ENCODE measurements around the gene NRL. TPM values are rescaled to one million over a fixed set of nuclear protein-coding genes. Genes with fewer than 3 reads are reported as not detected.

The NRL gene
- total RNA-seq, 1 experiment from 2014 or later, result 0.66 TPM

DNA sequence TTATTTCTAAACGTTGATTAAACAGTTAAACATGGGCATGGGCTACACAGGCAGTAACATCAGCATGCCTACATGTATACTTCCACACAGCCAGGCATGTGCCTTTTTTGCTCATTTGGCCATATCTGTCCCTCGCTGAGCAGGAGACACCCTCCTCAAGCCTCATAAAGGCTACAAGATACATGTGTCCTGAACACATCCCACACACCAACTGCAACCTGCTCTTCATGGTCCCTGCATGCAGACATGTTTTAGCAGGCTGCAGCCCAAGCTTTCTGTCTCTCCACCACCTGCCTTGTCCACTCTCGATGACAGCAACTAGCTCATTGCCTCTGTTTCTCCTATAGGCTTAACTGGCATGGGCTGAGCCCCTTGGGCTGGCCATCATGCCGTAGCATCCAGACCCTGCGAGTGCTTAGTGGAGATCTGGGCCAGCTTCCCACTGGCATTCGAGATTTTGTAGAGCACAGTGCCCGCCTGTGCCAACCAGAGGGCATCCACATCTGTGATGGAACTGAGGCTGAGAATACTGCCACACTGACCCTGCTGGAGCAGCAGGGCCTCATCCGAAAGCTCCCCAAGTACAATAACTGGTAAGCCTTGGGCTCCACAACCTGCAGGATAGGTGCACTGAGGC lies 18.1 kb downstream of the NRL start:
- no peak for DNase-seq (ENCODE audit: low read depth, low spot score)
- no peak overlapping the region for H2AFZ ChIP-seq (ENCODE audit: low read depth, low read length, poor library complexity, severe bottlenecking)
- CTCF ChIA-PET, result interaction anchor here (1.4 kb wide), 1 partner anchor 12 kb away, joined by 4 read pairs; no protein-coding TSS in a partner anchor
- H3K9me3 ChIP-seq (ENCODE audit: control insufficient read depth in 1 of 2, insufficient read depth in 1 of 2, low read depth in 1 of 2, low read length in 2 of 2), result no peaks in the 10 kb centered on the region
- no peak overlapping the region for H3K4me3 ChIP-seq (replicated peaks in 1 of 2; ENCODE audit: low read depth in 1 of 2, low read length in 2 of 2)
- H3K4me1 ChIP-seq (ENCODE audit: control insufficient read depth in 1 of 2, insufficient read depth in 2 of 2, low read length in 2 of 2), result peaks cover 15 to 22% of the 10 kb centered on the region in 2 experiments
- TF ChIP-seq, protein P1, sequence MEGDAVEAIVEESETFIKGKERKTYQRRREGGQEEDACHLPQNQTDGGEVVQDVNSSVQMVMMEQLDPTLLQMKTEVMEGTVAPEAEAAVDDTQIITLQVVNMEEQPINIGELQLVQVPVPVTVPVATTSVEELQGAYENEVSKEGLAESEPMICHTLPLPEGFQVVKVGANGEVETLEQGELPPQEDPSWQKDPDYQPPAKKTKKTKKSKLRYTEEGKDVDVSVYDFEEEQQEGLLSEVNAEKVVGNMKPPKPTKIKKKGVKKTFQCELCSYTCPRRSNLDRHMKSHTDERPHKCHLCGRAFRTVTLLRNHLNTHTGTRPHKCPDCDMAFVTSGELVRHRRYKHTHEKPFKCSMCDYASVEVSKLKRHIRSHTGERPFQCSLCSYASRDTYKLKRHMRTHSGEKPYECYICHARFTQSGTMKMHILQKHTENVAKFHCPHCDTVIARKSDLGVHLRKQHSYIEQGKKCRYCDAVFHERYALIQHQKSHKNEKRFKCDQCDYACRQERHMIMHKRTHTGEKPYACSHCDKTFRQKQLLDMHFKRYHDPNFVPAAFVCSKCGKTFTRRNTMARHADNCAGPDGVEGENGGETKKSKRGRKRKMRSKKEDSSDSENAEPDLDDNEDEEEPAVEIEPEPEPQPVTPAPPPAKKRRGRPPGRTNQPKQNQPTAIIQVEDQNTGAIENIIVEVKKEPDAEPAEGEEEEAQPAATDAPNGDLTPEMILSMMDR (IDR thresholded peaks at IDR 0.05 in 2 of 3, conservative IDR thresholded peaks at IDR 0.05 in 1 of 3; ENCODE audit: borderline replicate concordance in 1 of 3, insufficient read depth in 1 of 3, low read depth in 2 of 3, low read length in 2 of 3), result no peak
- TF ChIP-seq, protein P2, sequence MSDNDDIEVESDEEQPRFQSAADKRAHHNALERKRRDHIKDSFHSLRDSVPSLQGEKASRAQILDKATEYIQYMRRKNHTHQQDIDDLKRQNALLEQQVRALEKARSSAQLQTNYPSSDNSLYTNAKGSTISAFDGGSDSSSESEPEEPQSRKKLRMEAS (IDR thresholded peaks at IDR 0.05), result no peak
- TF ChIP-seq EZH2phosphoT487 (IDR thresholded peaks at IDR 0.05; ENCODE audit: borderline replicate concordance) (no peak), YY1 (IDR thresholded peaks at IDR 0.05; ENCODE audit: extremely low read depth, insufficient replicate concordance, low read depth, low read length) (no peak), FOSL1 (IDR thresholded peaks at IDR 0.05; ENCODE audit: low read depth) (no peak), ZNF274 (IDR thresholded peaks at IDR 0.05; ENCODE audit: low read depth, low read length) (no peak), POLR2AphosphoS5 (IDR thresholded peaks at IDR 0.05; ENCODE audit: low read depth, low read length) (no peak; the same call in 1 of the 2 replicates)
- TF ChIP-seq, protein P3, sequence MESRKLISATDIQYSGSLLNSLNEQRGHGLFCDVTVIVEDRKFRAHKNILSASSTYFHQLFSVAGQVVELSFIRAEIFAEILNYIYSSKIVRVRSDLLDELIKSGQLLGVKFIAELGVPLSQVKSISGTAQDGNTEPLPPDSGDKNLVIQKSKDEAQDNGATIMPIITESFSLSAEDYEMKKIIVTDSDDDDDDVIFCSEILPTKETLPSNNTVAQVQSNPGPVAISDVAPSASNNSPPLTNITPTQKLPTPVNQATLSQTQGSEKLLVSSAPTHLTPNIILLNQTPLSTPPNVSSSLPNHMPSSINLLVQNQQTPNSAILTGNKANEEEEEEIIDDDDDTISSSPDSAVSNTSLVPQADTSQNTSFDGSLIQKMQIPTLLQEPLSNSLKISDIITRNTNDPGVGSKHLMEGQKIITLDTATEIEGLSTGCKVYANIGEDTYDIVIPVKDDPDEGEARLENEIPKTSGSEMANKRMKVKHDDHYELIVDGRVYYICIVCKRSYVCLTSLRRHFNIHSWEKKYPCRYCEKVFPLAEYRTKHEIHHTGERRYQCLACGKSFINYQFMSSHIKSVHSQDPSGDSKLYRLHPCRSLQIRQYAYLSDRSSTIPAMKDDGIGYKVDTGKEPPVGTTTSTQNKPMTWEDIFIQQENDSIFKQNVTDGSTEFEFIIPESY (IDR thresholded peaks at IDR 0.05; ENCODE audit: extremely low read depth, insufficient replicate concordance, low read length), result no peak
- H3K79me2 ChIP-seq (ENCODE audit: insufficient read depth, low read length), result peaks cover 7% of the 10 kb centered on the region; the same call in 1 of the 2 replicates
- BruUV-seq (replicated peaks), result no TSS peak
- H4K20me1 ChIP-seq (ENCODE audit: insufficient read depth), result no peaks in the 10 kb centered on the region
- no peak overlapping the region for H3K9ac ChIP-seq (ENCODE audit: low read length)
- H3K9me2 ChIP-seq (ENCODE audit: insufficient read depth), result no peaks in the 10 kb centered on the region
- POLR2A ChIA-PET, result interaction anchor here (1.1 to 1.2 kb wide), 2 partner anchors 9 to 10 kb away, joined by 3 read pairs; no protein-coding TSS in a partner anchor
- RAD21 ChIA-PET (ENCODE audit: low non-redundant PET in 1 of 2, low total read pairs in 2 of 2, uncharacterized antibody in 2 of 2, unreplicated experiment in 2 of 2), result interaction anchor here in 1 of 2 experiments (1.3 kb wide), 1 partner anchor 10 kb away, joined by 3 read pairs; no protein-coding TSS in a partner anchor
- intact Hi-C loops (cut with micrococcal nuclease), result loop anchor here (10.0 kb wide), 1 partner anchor 112 kb away; the partner anchor contains the start of gene DHRS4L2
- no peaks in the 10 kb centered on the region for H3K36me3 ChIP-seq (ENCODE audit: control insufficient read depth in 1 of 2, insufficient read depth in 2 of 2, low read length in 2 of 2)
- H3K27me3 ChIP-seq (ENCODE audit: insufficient read depth, low read length), result no peaks in the 10 kb centered on the region
- H3K4me2 ChIP-seq (ENCODE audit: low read length), result no peak overlapping the region
- ATAC-seq, result no peak
- no peak overlapping the region for H3K27ac ChIP-seq (ENCODE audit: low read depth, low read length)

Data from HCT116 (cell line).